Measurements from ENCODE around the gene TSG101.

DNA sequence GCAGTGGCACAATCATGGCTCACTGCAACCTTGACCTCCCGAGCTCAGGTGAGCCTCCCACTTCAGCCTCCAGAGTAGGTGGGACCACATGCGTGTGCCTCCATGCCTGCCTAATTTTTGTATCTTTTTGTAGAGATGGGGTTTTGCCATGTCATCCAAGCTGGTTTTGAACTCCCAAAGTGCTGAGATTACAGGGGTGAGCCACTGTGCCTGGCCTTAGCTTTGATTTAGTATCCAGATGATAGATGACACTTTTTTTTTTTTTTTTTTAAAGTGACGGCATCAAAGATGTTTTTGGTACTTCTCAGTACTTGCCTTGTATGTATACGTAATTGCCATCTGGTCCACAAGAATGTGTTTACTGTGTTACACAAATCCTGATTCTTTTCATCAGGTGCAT lies 47.7 kb downstream of the TSG101 start:
- TF ChIP-seq, protein P1, sequence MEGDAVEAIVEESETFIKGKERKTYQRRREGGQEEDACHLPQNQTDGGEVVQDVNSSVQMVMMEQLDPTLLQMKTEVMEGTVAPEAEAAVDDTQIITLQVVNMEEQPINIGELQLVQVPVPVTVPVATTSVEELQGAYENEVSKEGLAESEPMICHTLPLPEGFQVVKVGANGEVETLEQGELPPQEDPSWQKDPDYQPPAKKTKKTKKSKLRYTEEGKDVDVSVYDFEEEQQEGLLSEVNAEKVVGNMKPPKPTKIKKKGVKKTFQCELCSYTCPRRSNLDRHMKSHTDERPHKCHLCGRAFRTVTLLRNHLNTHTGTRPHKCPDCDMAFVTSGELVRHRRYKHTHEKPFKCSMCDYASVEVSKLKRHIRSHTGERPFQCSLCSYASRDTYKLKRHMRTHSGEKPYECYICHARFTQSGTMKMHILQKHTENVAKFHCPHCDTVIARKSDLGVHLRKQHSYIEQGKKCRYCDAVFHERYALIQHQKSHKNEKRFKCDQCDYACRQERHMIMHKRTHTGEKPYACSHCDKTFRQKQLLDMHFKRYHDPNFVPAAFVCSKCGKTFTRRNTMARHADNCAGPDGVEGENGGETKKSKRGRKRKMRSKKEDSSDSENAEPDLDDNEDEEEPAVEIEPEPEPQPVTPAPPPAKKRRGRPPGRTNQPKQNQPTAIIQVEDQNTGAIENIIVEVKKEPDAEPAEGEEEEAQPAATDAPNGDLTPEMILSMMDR (conservative IDR thresholded peaks at IDR 0.05; ENCODE audit: low read depth, low read length), result no peak
- no peak for TF ChIP-seq EZH2phosphoT487 (IDR thresholded peaks at IDR 0.05; ENCODE audit: borderline replicate concordance, low read length)

All from PC-3 (cell line).